ENCODE results near the gene PIGV.

DNA sequence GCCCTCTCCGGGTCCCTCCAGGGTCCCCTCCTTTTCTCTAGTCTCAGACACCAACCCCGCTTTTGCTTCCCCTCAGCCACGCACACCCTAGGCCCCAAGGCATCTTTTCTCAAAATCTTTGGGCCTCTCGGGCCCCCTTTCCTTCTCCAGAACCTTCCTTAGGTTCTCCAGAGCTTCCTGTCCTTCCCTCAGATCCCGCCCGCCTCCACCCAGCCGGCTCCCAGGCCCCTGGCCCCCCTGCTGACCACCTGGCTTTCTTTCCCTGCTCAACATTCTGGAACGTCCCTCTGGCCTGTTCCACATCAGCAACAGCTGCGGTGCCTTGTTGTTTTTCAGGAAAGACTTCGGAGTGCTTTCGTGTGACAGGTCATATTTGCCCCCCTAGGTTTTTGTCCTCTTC, 39.9 kb downstream of the PIGV start:
- TF ChIP-seq SUZ12 (IDR thresholded peaks at IDR 0.05) (no peak), ZNF384 (IDR thresholded peaks at IDR 0.05) (no peak), FOXM1 (IDR thresholded peaks at IDR 0.05; ENCODE audit: borderline replicate concordance) (no peak), SP1 (IDR thresholded peaks at IDR 0.05) (no peak), PKNOX1 (IDR thresholded peaks at IDR 0.05) (no peak), TARDBP (IDR thresholded peaks at IDR 0.05) (no peak), FOXK2 (IDR thresholded peaks at IDR 0.05) (no peak), BHLHE40 (IDR thresholded peaks at IDR 0.05; ENCODE audit: borderline replicate concordance) (no peak), FOXA1 (IDR thresholded peaks at IDR 0.05) (no peak), LEF1 (IDR thresholded peaks at IDR 0.05; ENCODE audit: borderline replicate concordance) (no peak), L3MBTL2 (conservative IDR thresholded peaks at IDR 0.05) (no peak), ARNT (IDR thresholded peaks at IDR 0.05) (no peak), ELF4 (IDR thresholded peaks at IDR 0.05) (no peak), HDGF (IDR thresholded peaks at IDR 0.05; ENCODE audit: borderline replicate concordance) (no peak)
